Testis (tissue), 3 donors: ENCODE results near the gene SIN3A. TPM values are rescaled to one million over a fixed set of nuclear protein-coding genes. Genes with fewer than 3 reads are reported as not detected.

ENCODE experiments used
- DNase-seq: peaks from one replicate; pipeline ENCODE4 v3.0.0-alpha.2; 2019
- H3K27ac ChIP-seq, 2 donors: fragments of 200-600 bp; sonication (generic); one replicate each; pipeline ENCODE4 v1.5.1; 2019
- H3K27me3 ChIP-seq: fragments of 200-600 bp; sonication (generic); one replicate; pipeline ENCODE4 v1.5.1; 2019
- H3K36me3 ChIP-seq: fragments of 200-600 bp; sonication (generic); one replicate; pipeline ENCODE4 v1.5.1; 2017; ENCODE audit warnings: low read depth; ENCODE audit errors: missing control alignments
- H3K4me1 ChIP-seq: fragments of 200-600 bp; sonication (generic); one replicate; pipeline ENCODE4 v1.5.1; 2019
- H3K4me3 ChIP-seq, 2 donors: fragments of 200-600 bp; sonication (generic); one replicate each; pipeline ENCODE4 v1.5.1; 2017 to 2019
- H3K9me3 ChIP-seq: fragments of 200-600 bp; sonication (generic); one replicate; pipeline ENCODE4 v1.5.1; 2017
- CTCF ChIP-seq, 3 experiments: fragments of 450-650 bp in 2 of 3; fragments of 200-600 bp in 1 of 3; sonication (generic) in 1 of 3; IDR thresholded peaks; one replicate each; pipeline ENCODE4 v1.5.1; 2016 to 2019; ENCODE audit warnings: antibody characterized with exemption in 3 of 3, mild to moderate bottlenecking in 2 of 3, moderate library complexity in 1 of 3
- POLR2A ChIP-seq: fragments of 450-650 bp; IDR thresholded peaks from one replicate; pipeline ENCODE4 v1.6.1; 2017; ENCODE audit warnings: antibody characterized with exemption, mild to moderate bottlenecking, moderate library complexity
- WGBS, 2 donors: methylation state at CpG; one replicate each; pipeline ENCODE4 v1.1.5; 2018; 5-methylcytosine and 5-hydroxymethylcytosine counted together
- intact Hi-C: fragments of 100-400 bp; cut with DNase I; formaldehyde crosslinking; loops from one replicate; pipeline ENCODE4 v1.15.1; 2023; ENCODE audit warnings: low total_unique reads
- polyA plus RNA-seq: library from polyadenylated mRNA; stranded (reverse); fragments of 350-450 nt; fragmentation: Illumina TruSeq; extraction: RNeasy Lipid Tissue Mini Kit (QIAGEN cat#74804); gene quantifications from one replicate; pipeline ENCODE4 v1.2.3, GENCODE V29; 2014; ENCODE audit warnings: low read depth, low replicate concordance; ENCODE audit not compliant: insufficient read depth
- total RNA-seq, 2 donors: library from RNA; depleted of rRNA; stranded (reverse); fragments of >200 nt; gene quantifications; one replicate each; pipeline ENCODE4 v1.2.3, GENCODE V29; 2016

The SIN3A gene
- total and polyA plus RNA-seq, 3 donors from 2014 or later, result 65.9 to 100 (median 95.0) TPM

- peaks cover 7% of the 10 kb centered on the region for H3K4me1 ChIP-seq
- no peaks in the 10 kb centered on the region for H3K27me3 ChIP-seq
- H3K27ac ChIP-seq, result no peak overlapping the region
- H3K4me3 ChIP-seq, result no peak overlapping the region
- no peak for TF ChIP-seq CTCF (IDR thresholded peaks at IDR 0.05)
- TF ChIP-seq POLR2A, result no peak
- intact Hi-C loops, result no loop called here
- no peaks in the 10 kb centered on the region for H3K9me3 ChIP-seq
- DNase-seq, result no peak
- H3K36me3 ChIP-seq, result no peaks in the 10 kb centered on the region
- WGBS, 2 donors, result 84 to 89% methylated on average over 4 of the region's 4 CpGs
Measured at GRCh38 chr15:75380773-75381172, 70.7 kb downstream of the SIN3A start.

- no peak overlapping the region for H3K27ac ChIP-seq
- no peak overlapping the region for H3K4me3 ChIP-seq
- peaks cover 11% of the 10 kb centered on the region for H3K4me1 ChIP-seq
- no peaks in the 10 kb centered on the region for H3K9me3 ChIP-seq
- DNase-seq, result no peak
- H3K36me3 ChIP-seq, result no peaks in the 10 kb centered on the region
- WGBS, 2 donors, result 90 to 97% methylated on average over 9 to 11 of the region's 11 CpGs
- intact Hi-C loops, result no loop called here
- TF ChIP-seq POLR2A, result no peak
- H3K27me3 ChIP-seq, result no peaks in the 10 kb centered on the region
Measured at GRCh38 chr15:75371901-75372688, 79.4 kb downstream of the SIN3A start.

- Histone ChIP-seq H3K27me3 (no peaks in the 10 kb centered on the region), H3K27ac (no peak overlapping the region), H3K4me1 (peaks cover 11% of the 10 kb centered on the region), H3K9me3 (no peaks in the 10 kb centered on the region), H3K36me3 (no peaks in the 10 kb centered on the region), H3K4me3 (no peak overlapping the region)
- intact Hi-C loops, result no loop called here
- DNase-seq, result no peak
- TF ChIP-seq CTCF (IDR thresholded peaks at IDR 0.05) (no peak), POLR2A (no peak)
- WGBS, 2 donors, result 71 to 84% methylated on average over 1 of the region's 1 CpG
Measured at GRCh38 chr15:75371486-75371885, 80.0 kb downstream of the SIN3A start.

- H3K27me3 ChIP-seq, result no peaks in the 10 kb centered on the region
- no peak for TF ChIP-seq CTCF (IDR thresholded peaks at IDR 0.05)
- TF ChIP-seq POLR2A, result no peak
- DNase-seq, result no peak
- 84 to 93% methylated on average over 7 of the region's 7 CpGs for WGBS, 2 donors
- H3K9me3 ChIP-seq, result no peaks in the 10 kb centered on the region
- peaks cover 11% of the 10 kb centered on the region for H3K4me1 ChIP-seq
- intact Hi-C loops, result loop anchor here (10.0 kb wide), 1 partner anchor 255 kb away; the partner anchor contains the start of gene SNUPN
- no peak overlapping the region for H3K4me3 ChIP-seq
- no peak overlapping the region for H3K27ac ChIP-seq
- no peaks in the 10 kb centered on the region for H3K36me3 ChIP-seq
Measured at GRCh38 chr15:75369897-75370581, 81.5 kb downstream of the SIN3A start.

GRCh38 chr15:75368689-75369239 is 82.7 kb downstream of the SIN3A start:
- no peaks in the 10 kb centered on the region for H3K9me3 ChIP-seq
- intact Hi-C loops, result loop anchor here (10.0 kb wide), 1 partner anchor 256 kb away; the partner anchor contains the start of gene SNUPN
- peaks cover 11% of the 10 kb centered on the region for H3K4me1 ChIP-seq
- peak overlapping the region; percentile 95 to 98 for H3K27ac ChIP-seq
- 4 to 5% methylated on average over 23 of the region's 23 CpGs for WGBS, 2 donors
- DNase-seq, result no peak
- H3K36me3 ChIP-seq, result no peaks in the 10 kb centered on the region
- peak overlapping the region; percentile 93 to 94 for H3K4me3 ChIP-seq
- TF ChIP-seq CTCF (IDR thresholded peaks at IDR 0.05) (no peak), POLR2A (no peak)
- no peaks in the 10 kb centered on the region for H3K27me3 ChIP-seq
